Putamen (tissue), 1 donor: ENCODE measurements around the gene PLD3.

Experiments used
- DNase-seq: peaks from one replicate; pipeline ENCODE4 v3.0.0-alpha.2; 2016; ENCODE audit warnings: low spot score

Gene PLD3

GRCh38 chr19:40413291-40413845 is 64.9 kb downstream of the PLD3 start, which contains the start of gene PRX:
TSS of gene PRX (minus strand) at chr19:40413378. CDS start at chr19:40407932, 5,446 bp downstream.
- no peak for DNase-seq

- DNase-seq = no peak
Observed at GRCh38 chr19:40414542-40415535, 66.3 kb downstream of the PLD3 start.

- DNase-seq = no peak
Observed at GRCh38 chr19:40415768-40416167, 67.3 kb downstream of the PLD3 start.

- DNase-seq = no peak
Observed at GRCh38 chr19:40416918-40417642, 68.6 kb downstream of the PLD3 start.

GRCh38 chr19:40417643-40417981 is 69.1 kb downstream of the PLD3 start:
- no peak for DNase-seq

GRCh38 chr19:40418040-40418439 is 69.5 kb downstream of the PLD3 start:
- DNase-seq = no peak

- DNase-seq = no peak
Observed at GRCh38 chr19:40419066-40419612, 70.6 kb downstream of the PLD3 start.

GRCh38 chr19:40419780-40420179 is 71.3 kb downstream of the PLD3 start:
- no peak for DNase-seq

- no peak for DNase-seq
Observed at GRCh38 chr19:40420451-40420765, 71.9 kb downstream of the PLD3 start.

GRCh38 chr19:40420766-40421765 is 72.6 kb downstream of the PLD3 start:
- DNase-seq = peak; percentile 85

GRCh38 chr19:40421993-40422747 is 73.7 kb downstream of the PLD3 start:
- no peak for DNase-seq

GRCh38 chr19:40422748-40423566 is 74.5 kb downstream of the PLD3 start:
- no peak for DNase-seq

GRCh38 chr19:40423938-40424337 is 75.4 kb downstream of the PLD3 start:
- DNase-seq = no peak

GRCh38 chr19:40424637-40425449 is 76.3 kb downstream of the PLD3 start:
- no peak for DNase-seq

GRCh38 chr19:40425450-40426287 is 77.2 kb downstream of the PLD3 start, which contains the start of gene SERTAD1:
TSS of gene SERTAD1 (minus strand) at chr19:40425992. CDS start at chr19:40423546, 2,446 bp downstream.
- DNase-seq = peak; percentile 100
